ENCODE data around the gene POLR3H. TPM values are rescaled to one million over a fixed set of nuclear protein-coding genes. Genes with fewer than 3 reads are reported as not detected.

The POLR3H gene
- total and polyA plus RNA-seq, 2 of the 4 experiments (the other 2 are of a cell fraction) = 37.8 to 67.8 TPM

- dilution Hi-C loops (cut with HindIII; ENCODE audit: low sequenced_read_pairs, unreplicated experiment) (no loop called here), in situ Hi-C loops (cut with MboI; ENCODE audit: low sequenced_read_pairs) (no loop called here), intact Hi-C loops (cut with micrococcal nuclease) (no loop called here)
- Histone ChIP-seq H2BK20ac (ENCODE audit: low read depth, low read length) (no peak overlapping the region), H3K79me1 (ENCODE audit: low read depth in 1 of 2, low read length in 2 of 2) (peaks cover 8 to 68% of the 10 kb centered on the region in 2 experiments), H3K36me3 (ENCODE audit: control insufficient read depth, insufficient read depth, low read length) (peaks cover 24% of the 10 kb centered on the region), H3K4me3 (ENCODE audit: insufficient read depth, low read depth, low read length) (no peak overlapping the region), H3K56ac (ENCODE audit: extremely low read depth, insufficient read depth, low read length) (no peak overlapping the region), H2BK15ac (ENCODE audit: low read depth, low read length) (no peak overlapping the region), H4K91ac (ENCODE audit: insufficient read depth, low read depth, low read length) (no peak overlapping the region), H3K4ac (ENCODE audit: low read depth, low read length) (no peak overlapping the region), H4K8ac (ENCODE audit: low read depth in 2 of 2, low read length in 2 of 2) (no peak overlapping the region), H2BK5ac (ENCODE audit: low read depth, low read length, poor library complexity, severe bottlenecking) (no peak overlapping the region), H3K4me2 (ENCODE audit: low read depth, low read length) (peak overlapping the region; percentile 36; the same call in 1 of the 2 replicates), H3K18ac (ENCODE audit: low read depth, low read length) (no peak overlapping the region), H3K27ac (ENCODE audit: insufficient read depth, low read length) (no peak overlapping the region), H3K9me1 (ENCODE audit: insufficient read depth, low read length) (peaks cover 28% of the 10 kb centered on the region), H2AFZ (replicated peaks; ENCODE audit: low read length, poor library complexity) (no peak overlapping the region), H4K5ac (ENCODE audit: low read depth, low read length) (no peak overlapping the region), H2BK120ac (ENCODE audit: low read depth, low read length) (no peak overlapping the region), H3K9ac (ENCODE audit: low read depth, low read length) (no peak overlapping the region), H3K23ac (ENCODE audit: low read depth, low read length) (peak overlapping the region; percentile 4; the same call in 1 of the 2 replicates), H4K20me1 (ENCODE audit: insufficient read depth, low read length) (peaks cover 53% of the 10 kb centered on the region), H3K4me1 (ENCODE audit: control insufficient read depth, insufficient read depth, low read length) (peaks cover 11% of the 10 kb centered on the region), H2AK5ac (ENCODE audit: low read depth, low read length) (no peak overlapping the region), H3K27me3 (ENCODE audit: control insufficient read depth, insufficient read depth, low read length) (no peaks in the 10 kb centered on the region), H3K9me3 (ENCODE audit: control insufficient read depth, insufficient read depth, low read length) (no peaks in the 10 kb centered on the region), H3K14ac (replicated peaks; ENCODE audit: low read depth, low read length) (no peak overlapping the region; the same call in 1 of the 2 replicates), H2AK9ac (replicated peaks; ENCODE audit: low read depth, low read length, poor library complexity) (peak overlapping the region; percentile 51)
- ATAC-seq (ENCODE audit: low read depth) = no peak
- 80% methylated on average over 3 of the region's 3 CpGs; no CpG with 5 or more reads in 1 of the 2 experiments for WGBS, 2 experiments (ENCODE audit: extremely low coverage in 2 of 2, insufficient read length in 1 of 2)
- no peak for TF ChIP-seq NFE2L2 (IDR thresholded peaks at IDR 0.05; ENCODE audit: low read depth, low read length)
- no peak for TF ChIP-seq MAFK (IDR thresholded peaks at IDR 0.05; ENCODE audit: low read depth, low read length)
- TF ChIP-seq MXI1 (IDR thresholded peaks at IDR 0.05; ENCODE audit: borderline replicate concordance, low read depth, low read length) = no peak
- TF ChIP-seq MAZ (IDR thresholded peaks at IDR 0.05; ENCODE audit: borderline replicate concordance, low read depth, low read length) = no peak
- DNase-seq = no peak
- ChIA-PET CTCF (no interaction called here), POLR2A (ENCODE audit: unreplicated experiment) (interaction anchor here (0.6 kb wide), 1 partner anchor 79 kb away, joined by 4 read pairs; no protein-coding TSS in a partner anchor)
- no TSS peak for BruUV-seq (replicated peaks)
Measured at GRCh38 chr22:41541484-41541883, 2.8 kb downstream of the POLR3H start.
